Right forelimb (tissue), 1 donor: ENCODE measurements around the gene CDH4.
"Not testable (repeated sequence)": the region's sequence is repeated elsewhere in the genome, so short reads cannot be mapped to it uniquely, and the experiment has no call there.

ENCODE experiments used
- DNase-seq: peaks from one replicate; pipeline ENCODE4 v3.0.0-alpha.2; 2018

Gene CDH4

DNA sequence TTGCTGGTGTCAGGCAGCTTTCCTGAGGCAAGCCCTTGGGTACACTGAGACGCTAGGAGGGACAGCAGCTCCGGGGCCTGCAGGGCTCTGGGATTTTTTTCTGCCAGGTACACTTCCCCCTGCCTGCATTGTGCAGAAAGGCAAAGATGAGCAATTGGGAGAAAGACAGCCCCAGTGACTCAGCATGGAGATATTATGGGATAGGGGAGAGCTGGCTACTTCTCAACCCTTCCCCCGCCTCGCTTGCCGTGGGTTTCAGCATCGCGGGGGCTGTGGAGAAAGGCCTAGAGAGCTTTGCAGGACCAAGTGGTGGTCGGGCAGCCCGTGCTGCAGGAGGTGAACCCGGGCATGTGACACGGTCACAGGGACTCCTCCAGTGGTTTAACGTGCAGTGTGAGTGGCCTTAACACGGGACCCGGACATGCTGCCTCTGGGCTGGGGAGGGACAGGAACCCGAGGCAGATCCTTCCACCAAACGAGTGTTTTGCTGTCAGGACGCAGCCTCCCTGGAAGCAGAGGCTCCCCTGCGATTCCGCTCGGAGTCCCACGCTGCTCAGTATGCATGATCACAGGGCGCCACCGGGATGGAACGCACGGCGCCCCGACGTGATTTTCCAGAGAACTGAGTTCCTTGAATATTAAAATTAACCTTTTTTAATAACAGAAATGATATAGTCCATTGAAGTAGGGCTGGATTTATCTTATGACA, 139.9 kb downstream of the CDH4 start:
- DNase-seq, result no peak

DNA sequence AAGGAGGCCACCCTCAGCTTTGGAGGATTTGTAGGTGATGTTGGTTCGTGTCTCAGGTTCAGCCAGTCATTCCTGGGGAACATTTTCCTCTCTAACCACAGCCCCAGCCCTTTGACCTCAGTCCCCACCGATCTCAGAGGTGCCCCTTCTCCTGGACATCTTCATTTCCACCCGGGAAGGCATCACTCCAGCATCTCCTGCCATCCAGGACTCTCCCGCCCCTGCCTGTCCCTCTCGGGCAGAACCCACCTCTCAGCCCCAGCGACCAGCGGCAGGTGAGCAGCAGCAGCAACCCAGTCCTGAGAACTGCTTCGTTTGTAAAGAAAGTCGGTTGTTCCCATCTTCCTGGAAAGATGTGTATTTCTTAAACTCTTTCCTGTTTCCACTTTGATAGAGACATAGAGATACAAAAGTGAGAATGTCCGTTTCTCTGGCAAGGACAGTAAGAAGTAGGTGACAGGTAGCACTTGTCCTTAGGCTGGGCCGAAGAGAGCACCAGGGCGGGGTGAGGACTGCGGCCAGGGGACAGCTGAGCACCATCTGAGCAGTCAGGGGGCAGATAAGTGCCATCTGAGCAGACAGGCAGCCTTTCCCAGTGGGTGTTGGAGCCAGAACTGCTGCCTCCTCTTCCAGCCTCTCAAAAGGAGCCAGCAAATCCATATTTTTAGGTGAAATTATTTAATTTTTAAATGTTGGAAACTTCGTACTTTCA, 142.2 kb downstream of the CDH4 start:
- DNase-seq, result no peak

- DNase-seq, result no peak
These were observed 144.3 kb downstream of the CDH4 start for GRCh38 chr20:61396262-61396848.

DNA sequence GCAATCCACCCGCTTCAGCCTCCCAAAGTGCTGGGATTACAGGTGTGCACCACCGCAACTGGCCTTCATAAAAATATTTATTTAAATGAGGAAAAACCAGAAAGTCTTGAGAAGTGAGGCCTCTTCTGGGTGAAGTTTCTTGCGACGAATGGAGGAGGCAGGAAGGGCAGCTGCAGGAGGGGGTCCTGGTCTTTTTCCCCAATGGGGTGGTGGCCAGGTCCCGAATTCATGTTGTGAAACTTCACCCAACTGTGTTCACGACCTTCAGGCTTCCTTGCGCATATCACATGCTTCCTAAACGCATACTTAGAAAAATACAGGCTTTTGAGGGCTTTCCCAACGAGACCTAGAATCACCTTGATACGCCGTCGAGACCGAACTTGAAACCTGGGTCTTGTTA, 145.1 kb downstream of the CDH4 start:
- no peak for DNase-seq

DNA sequence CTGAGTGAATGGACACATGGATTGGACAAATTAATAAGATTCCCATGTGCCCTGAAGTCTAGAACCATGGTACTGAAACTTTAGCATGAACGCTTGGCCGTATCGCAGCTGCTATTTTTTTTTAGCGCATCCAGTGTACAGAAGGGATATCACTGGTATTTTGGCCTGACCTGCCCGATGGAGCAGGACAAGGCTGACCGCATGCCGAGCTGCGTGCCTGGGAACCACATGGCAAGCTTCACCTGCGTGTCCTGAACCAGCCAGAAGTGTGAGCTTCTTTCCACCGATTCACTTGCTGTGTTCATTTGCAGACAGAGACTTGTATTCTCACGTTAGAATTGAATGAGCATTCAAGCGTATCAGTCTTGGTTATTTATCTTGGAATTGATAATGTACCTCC, 145.7 kb downstream of the CDH4 start:
- DNase-seq, result no peak

GRCh38 chr20:61399433-61399832, 147.4 kb downstream of the CDH4 start:
- no peak for DNase-seq

- DNase-seq, result no peak
These were observed 148.4 kb downstream of the CDH4 start for GRCh38 chr20:61400499-61400898.

DNA sequence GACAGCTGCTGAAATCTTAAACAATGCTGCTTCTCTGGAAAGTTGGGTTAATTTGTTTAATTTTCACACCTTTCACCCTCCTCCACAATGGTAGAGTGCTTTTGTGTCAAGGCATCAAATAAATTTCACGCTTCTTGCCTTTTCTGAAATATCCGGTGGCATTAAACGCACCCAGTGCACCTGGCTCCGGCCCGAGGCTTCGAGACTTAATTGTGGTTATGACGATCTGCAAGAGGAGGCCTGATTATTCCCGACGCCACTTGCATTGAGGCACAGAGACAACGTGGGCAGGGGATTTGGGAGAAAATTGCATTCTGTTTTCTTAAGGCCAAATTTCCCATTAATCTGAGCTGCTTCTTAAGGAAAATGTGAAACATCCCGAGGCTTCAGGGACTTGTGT, 152.2 kb downstream of the CDH4 start:
- no peak for DNase-seq

GRCh38 chr20:61405007-61405406, 152.9 kb downstream of the CDH4 start:
- DNase-seq, result no peak

GRCh38 chr20:61406773-61407172, 154.7 kb downstream of the CDH4 start:
- DNase-seq, result not testable (repeated sequence)

DNA sequence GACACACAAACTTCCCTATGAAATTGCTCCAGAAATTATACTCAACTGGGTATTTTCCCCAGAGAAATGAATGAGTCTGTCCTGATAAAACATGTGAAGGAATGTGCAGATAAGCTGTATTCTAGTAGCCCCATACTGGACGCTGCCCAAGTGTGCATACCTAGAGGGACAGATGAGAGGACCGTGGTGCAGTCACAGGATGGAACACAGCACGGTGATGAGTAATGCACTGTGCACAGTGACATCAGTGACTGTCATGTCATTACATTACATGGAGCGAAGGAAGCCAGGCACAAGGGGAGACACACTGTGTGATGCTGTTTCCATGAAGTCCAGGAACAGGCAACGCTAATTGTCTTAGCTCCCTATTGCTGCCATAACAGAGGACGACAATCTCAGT, 155.5 kb downstream of the CDH4 start:
- no peak for DNase-seq

DNA sequence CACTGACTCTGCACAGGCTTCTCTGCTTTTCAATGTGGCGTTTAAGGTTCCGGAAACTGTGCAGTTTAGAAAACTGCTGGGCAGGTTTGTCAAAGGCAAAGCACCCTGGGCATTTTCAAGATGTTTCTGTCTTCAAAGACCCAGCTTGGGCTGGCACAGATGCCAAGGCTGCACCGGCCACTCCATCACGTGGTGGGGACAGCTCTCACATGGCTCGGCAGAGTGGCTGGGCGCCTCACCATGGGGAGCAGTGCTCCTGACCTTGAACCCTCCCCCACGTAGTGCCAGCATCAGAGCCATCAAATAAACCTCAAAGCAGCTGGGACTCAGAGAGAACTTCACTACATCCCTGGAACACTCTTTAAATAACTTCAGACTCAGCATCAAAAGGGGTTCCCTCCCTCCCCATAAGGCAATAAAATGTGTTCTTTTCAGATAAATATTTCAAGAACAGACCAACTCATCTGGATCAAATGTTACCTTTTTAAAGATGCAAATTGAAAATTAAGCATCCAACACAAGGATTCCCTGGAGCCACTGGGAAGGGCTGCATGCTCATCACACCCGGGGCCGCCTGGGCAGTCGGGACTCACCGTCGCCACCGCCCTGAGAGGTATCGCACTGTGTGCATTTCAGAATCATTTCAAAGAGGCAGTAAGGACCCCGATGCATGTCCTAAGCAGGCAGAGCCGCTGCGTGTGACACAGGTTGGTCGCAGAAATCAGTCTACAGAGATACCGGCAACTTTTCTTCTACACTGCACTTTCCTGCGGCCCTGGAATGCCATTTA, 157.1 kb downstream of the CDH4 start:
- DNase-seq, result no peak

- DNase-seq, result no peak
These were observed 159.7 kb downstream of the CDH4 start for GRCh38 chr20:61411743-61412142.

DNA sequence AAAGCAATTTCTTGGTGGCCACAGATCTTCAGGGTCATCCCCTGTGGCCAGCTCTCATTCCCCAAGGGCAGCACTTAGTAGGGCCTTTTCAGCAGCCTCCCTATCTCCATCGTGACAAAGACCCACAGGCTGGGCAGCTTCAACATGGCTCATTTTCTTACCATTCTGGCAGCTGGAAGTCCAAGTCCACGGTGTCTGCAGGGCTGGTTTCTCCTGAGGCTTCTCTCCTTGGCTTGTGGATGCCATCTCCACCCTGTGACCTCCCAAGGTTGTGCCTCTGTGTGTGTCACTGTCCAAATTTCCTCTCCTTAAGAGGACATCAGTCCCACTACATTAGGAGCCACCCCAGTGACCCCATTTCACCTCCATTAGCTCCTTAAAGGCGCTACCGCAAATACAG, 161.7 kb downstream of the CDH4 start:
- DNase-seq, result no peak

DNA sequence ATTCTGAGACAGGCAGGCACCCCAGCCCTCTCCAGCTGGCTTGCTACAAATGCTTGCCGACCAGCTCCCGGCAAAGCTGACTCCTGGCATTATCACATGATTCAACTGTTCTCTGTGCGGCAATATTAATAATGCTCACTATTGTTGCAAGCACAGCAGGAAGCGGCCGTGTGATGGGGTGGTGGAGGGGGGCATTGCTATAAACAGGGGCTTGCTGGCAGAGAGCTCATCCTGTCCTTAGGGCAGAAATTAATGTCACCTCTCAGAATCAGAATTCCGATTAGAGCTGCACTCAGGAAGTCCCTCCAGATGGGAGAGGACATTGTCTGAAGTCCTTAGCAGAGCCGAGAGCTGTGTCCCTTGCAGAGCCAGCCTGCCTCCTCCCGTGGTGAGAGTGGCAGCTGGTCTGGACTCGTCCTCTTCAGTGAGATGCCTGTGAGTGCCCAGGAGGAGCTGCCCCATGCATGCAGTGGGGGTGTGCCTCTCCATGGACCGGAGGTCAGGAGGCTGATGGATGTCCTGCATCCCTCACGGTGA, 162.5 kb downstream of the CDH4 start:
- no peak for DNase-seq

GRCh38 chr20:61416546-61416945, 164.5 kb downstream of the CDH4 start:
- DNase-seq, result no peak

DNA sequence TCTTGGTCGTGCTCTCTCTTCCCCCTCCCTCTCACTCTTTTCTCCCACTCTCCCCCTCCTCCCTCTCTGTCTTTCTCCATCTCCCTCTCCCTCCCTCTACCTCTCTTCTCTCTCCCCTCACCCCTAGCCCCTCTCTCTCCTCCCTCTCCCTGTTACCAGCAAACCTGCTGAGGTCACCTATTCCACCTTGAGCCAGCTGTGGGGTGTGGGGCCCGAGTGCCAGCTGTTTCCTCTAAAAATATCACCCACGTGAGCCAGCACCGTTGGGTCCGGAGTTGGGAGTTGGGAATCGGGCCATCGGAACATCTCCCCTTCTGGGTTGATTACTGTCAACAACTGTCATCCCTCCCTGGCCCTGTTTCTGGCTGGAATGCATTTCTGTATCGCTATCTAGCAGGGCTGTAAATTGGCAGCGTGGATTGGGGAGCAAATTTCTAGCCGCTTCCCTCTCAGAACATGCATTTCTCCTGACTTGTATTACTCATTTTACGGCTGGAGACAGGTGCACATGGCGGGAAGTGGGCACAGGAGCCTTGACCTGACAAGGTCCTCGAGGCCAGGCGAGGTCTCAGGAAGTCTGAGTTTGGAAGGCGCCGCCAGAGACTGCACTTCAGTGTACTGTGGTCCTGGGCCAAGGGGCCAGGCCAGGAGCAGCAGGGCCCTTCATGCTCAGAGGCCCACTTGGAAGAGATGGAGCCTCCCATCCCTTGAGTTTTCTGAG, 165.3 kb downstream of the CDH4 start:
- no peak for DNase-seq

GRCh38 chr20:61419010-61419409, 166.9 kb downstream of the CDH4 start:
- no peak for DNase-seq

DNA sequence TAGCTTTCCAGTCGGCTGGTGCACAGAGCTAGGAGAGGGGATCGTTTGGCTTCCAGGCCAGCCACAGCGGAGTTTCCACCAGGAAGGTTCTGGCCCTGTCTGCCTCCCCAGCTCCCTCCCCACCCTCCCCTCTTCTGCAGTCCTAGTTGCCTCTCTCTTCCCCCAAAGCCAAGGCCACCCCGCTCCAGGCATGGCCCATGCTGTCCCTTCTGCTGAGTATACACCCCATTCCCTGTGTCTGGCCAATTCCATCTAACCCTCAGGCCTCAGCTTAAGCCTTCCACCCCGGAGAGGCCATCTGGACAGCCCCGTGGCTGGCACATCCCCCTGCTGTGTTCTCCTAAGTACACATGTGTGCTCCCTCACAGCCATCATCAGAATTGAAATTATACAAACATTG, 167.4 kb downstream of the CDH4 start:
- DNase-seq, result no peak

- no peak for DNase-seq
These were observed 168.0 kb downstream of the CDH4 start for GRCh38 chr20:61420056-61420455.

DNA sequence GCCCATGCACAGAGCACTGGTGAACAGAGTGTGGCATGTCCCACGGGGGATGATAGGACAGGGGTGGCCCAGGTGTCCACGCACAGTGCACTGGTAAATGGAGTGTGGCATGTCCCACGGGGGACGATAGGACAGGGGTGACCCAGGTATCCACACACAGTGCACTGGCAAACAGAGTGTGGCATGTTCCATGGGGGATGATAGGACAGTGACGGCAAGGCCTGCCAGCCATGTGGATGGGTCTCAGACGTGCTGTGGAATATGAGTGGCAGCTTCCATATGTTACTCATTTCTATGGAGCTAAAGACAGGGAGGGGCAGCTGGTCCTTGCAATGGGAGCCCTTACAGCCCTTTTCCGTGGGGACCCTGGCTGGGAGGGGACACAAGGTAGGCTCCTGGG, 168.7 kb downstream of the CDH4 start:
- no peak for DNase-seq

DNA sequence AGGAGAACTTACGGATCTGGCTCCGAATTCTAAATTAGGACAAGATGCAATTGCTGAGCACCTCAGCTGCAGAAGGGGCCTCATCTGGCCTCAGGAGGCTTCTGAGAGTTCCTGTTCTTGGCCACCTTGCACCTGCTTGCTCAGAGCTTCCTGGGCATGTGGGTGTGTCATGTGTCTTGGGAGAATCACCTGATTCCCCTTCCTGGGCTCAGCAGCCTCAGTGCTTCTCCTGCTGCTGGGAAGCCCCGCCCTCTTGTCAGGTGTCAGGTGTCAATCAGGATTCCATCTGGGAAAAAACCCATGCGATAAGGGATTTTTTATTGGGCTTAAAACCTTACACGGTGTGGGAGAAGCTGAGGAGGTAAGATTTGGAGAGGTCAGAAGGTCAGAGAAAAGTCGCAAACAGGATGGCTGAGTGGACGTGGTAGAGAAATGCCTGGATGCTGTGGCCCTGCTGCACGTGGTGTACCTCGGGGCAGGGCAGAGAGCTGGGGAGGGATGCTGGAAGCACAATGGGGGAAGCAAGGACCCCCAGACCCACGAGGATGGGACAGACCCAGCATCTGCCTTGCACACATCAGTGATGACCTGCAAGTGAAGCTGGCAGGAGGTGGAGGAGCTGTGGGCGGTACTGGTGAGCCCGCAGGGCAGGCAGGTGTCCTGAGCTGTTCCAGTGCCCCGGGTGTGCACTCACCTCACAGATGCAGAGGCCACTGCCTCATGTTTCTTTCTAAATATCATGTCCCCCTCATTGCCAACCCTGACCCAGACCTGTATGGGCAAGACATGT, 170.8 kb downstream of the CDH4 start:
- DNase-seq, result no peak
